HG02870 (cell line): ENCODE data around the gene EXT2.

Experiments used
- ATAC-seq: cut with Tn5 transposase; IDR thresholded peaks from one replicate; pipeline ENCODE4 v1.9.1; 2021; ENCODE audit warnings: mild to moderate bottlenecking, moderate library complexity; ENCODE audit not compliant: unreplicated experiment

EXT2 gene

GRCh38 chr11:44198146-44198724 is 102.8 kb downstream of the EXT2 start:
- no peak for ATAC-seq

DNA sequence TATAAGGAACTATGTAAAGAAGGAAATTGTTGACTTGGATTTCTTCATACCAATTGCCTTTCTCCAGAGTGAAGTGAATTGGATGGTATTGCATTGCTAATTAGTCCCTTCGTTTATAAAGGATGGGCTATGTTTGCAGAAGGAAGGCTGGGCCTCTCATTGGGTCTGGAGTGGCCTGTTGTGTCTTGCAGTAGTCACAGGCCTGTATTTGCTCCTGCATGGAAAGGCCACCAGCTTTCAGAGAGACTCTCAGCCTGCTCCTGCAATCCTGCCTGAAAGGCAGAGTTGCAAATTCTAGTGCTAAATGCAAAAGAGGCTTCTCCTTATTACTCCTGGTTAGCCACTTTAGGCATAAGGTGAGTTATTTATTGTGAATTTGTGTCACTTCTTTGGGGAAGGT is 103.8 kb downstream of the EXT2 start:
- no peak for ATAC-seq

DNA sequence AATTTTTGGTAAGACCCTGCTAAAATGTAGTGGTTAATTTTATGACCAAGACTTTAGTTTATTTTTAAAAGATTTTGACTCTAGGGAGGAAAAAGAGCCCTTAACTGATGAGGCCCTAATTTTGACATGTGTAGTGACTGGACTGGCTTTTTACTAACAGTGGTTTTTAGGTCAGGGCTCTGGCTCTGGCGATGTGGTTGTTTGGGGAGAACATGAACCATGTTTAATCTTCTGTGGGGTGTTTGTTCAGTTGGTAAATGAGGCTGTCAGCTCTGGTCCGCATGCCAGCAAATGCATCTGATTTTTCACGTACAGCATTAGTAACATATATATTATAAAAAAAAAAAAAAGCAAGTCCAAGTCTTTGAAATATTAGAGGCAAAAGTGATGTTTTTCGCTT is 104.3 kb downstream of the EXT2 start:
- no peak for ATAC-seq

DNA sequence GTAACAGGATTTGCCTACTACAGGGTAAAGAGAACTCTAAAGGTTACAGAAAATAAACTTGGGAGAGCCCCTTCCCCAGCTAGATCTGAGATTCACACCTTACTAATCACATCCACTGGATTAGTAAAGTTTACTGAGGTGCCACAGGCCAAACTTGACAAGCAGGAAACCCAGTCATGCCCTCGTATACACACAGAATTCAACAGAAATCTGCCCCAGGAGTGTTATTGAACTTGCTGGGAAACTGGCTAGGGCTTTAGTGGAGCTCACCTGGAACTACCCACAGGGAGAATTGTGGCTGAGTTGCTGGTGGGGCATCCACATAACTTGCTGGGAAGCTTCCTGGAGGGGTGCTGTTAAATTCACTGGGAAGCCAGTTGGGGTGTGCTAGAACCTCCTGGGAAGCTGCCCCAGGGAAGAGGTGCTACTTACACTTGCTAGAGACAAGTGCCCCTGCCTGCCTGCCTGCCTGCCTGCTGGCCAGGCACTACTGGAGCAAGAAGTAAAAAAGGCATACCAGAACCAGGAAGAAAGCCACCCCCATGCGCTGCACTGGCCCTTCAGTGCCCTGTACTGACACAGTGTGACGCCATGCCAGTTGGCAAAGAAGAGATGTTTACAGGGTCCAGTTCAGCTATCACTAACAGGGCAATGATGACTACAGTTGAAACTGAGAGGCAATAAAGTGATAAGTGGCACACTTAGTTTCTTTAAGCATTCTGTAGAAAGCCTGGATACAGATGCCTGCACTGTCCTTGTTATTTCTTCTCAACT is 108.0 kb downstream of the EXT2 start:
- no peak for ATAC-seq

DNA sequence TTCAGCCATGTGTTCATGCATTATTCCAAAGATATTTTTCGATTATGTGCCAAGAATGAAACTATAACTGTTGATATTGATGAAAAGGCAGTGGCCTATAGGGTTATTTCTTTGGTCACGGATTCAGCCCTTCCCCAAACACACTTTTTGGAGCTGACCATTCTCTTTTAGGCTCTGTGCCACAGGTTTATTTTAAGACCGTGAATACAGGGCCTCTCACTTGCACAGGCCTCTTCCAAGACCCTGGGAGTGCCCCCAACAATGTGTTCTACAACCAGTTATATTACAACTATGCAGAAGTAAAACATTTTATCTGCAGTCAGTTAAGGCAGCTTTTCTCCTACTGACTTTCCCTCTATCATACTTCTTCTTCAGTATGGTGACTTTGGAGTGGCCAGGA is 109.9 kb downstream of the EXT2 start:
- no peak for ATAC-seq

DNA sequence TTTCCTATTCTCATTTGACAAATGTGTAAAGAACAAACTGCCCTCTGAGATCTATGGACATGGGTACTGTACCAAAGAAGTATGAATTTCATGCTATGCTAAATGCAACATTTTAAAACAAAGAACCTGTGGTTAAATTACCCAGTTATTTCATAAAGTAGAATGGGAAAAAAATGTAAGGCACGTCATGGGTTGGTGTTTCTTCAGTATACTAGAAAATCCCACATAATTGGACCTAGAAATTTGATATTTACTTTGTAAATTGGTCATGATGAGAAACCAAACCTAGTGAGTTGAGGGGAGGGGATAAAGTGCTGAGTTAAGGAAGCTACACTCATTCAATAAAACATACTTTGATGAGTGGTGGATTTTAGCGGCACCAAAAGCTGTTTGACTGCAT is 110.4 kb downstream of the EXT2 start:
- ATAC-seq, result no peak

DNA sequence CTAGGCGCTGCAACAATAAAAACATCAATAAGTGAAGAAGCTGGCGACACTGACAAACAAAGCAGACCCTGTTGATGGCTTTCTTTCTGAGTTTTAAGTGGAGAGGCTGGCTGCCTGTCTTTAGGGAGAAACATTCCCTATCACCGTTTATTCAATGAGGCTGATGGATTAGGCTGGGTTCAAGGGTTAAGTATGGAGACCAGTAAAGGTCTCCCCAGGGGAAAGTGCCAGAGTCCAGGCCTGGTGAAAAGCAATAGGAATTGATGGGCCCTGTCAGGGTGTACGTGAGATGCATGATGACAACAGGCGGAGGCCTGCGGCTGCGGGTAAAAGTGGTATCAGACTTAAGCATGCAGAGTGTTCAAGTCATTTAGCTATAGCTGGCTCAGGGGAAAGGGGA is 111.8 kb downstream of the EXT2 start:
- no peak for ATAC-seq

GRCh38 chr11:44208976-44209603 is 113.6 kb downstream of the EXT2 start:
- no peak for ATAC-seq

DNA sequence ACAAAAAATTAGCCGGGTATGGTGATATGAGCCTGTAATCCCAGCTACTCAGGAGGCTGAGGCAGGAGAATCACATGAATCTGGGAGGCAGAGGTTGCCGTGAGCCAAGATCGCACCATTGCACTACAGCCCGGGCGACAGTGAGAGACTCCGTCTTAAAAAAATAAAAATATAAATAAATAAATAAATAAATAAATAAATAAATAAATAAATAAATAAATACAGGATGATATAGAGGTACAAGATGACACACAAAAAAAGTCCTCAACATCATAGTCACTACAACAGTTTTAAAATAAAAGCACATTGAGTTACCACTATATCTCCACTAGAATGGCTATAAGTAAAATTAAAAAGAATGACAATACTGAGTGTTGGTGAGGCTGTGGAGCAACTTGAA is 116.7 kb downstream of the EXT2 start:
- ATAC-seq, result no peak

GRCh38 chr11:44213148-44213547 is 117.7 kb downstream of the EXT2 start:
- ATAC-seq, result no peak

DNA sequence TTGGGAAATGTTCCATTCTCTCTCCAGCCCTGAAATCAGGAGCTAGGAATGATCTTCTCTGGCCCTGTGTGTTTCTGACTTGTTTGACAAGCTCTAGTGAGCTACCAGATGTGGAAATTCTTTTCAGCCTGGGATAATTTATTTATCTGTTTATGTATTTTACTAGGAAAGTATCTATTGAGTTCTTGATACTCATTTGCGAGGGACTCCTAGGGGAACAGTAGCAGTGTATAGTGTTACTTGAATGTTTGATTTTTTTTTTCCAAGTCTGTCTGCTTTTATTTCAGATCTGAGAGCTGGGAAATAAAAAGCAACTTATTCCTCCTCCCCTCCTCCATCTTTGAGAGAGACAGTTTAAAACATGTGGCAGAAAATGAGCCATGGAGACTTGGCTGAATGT is 122.0 kb downstream of the EXT2 start:
- ATAC-seq, result no peak

DNA sequence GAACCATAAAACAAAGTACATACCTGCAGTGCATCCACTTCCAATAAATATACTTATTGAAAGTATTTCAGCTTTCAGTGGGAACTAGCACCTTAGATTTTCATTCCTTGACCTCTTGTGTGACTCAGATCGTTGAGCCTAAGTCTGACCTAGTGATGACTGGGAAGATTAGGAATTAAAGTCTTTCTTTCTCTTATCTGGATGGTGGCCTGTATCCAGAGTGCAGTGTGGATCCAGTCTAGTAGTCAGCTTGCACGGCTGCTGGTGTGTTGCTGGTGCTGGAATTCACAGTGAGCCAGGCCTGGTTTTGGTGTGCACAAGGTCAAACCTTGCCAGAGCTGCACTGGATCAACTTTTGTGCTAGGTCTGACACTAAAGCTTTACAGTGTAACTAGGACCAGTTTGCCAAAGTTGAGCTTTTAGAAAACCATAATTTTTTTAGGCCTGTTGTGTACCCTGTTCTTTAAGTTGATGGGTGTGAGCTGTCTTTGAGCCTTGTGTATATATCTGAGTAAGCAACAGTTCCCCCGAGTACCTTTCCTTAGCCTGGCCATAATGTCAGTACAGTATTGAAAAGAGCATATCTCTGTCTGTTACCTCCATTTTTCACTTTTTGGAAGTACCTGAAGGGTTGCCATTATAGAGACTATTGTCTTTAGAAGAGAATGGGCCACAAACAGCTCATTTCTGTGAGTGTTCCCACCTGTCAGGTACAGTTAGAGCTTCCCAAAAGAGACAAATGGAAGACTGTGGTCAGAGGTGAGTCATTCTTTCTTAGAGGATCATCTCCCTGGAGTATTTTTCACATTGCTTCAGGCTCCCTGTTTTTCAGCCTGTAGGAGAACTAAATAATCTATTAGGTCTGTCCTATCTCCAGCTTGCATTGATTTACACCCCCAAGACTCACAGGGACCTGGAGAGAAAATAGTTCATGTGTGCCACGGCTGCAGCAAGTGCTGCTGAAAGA is 124.6 kb downstream of the EXT2 start:
- no peak for ATAC-seq

- no peak for ATAC-seq
These were observed 126.0 kb downstream of the EXT2 start for GRCh38 chr11:44221456-44221855.

DNA sequence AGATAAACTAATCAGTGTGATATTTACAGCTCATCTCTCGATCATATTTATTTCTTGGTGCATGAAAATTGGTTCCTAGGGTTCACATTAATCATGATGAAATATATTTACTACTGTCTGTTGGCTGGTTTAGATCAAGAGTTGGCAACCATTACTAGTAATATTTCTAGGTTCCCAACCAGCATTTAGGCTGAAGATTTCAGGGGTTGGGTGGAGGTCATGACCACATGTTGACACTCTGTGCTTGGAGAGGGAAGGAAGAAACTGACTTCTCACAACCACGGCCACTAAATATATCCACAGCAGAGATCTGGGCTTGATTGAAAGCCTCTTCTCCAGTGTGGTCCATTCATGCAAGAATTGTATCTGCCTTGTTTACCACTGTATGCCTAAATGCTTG is 126.5 kb downstream of the EXT2 start:
- no peak for ATAC-seq

DNA sequence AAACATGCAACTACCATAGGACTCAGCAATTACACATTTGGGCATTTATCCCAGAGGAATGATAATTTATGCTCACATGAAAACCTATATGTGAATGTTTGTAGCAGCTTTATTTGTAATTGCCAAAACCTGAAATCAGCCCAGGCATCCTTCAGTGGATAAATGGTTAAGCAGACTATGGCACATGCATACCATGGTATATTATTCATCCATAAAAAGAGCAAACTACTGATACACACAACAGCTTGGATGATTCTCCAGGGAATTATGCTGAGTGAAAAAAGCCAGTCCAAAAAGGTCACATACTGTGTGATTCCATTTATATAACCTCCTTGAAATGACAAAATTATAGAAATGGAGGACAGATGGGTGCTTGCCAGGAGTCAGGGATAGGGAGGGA is 127.8 kb downstream of the EXT2 start:
- no peak for ATAC-seq

DNA sequence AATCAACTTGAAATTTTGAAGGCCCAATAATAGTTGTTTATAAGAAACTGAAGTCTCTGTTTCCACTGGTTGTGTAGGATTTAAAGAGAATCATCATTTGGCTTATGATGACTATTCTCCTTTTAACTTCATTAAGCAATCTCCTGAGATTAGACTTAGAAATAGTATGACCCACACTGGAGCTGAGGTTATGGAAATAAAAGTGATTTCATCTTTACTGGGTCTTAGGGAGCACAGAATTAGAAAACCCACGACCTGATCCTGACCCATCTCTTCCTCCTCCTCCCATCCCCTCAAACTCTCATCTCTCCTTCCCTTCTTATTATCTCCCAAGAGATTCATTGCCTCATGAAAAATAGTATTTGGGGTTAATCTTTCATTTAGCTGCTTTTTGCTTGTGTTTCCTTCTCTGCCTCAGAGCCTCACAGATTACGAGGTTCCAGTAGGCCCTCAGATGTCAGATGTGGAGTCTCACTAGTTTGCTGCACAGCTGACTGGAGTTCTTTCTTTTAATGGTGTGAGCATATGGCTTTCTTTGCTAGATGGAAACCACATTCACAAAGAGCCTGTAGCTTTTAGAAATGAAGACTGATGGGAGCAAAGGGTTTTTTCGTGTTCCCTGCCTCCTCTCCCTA is 129.5 kb downstream of the EXT2 start:
- no peak for ATAC-seq

DNA sequence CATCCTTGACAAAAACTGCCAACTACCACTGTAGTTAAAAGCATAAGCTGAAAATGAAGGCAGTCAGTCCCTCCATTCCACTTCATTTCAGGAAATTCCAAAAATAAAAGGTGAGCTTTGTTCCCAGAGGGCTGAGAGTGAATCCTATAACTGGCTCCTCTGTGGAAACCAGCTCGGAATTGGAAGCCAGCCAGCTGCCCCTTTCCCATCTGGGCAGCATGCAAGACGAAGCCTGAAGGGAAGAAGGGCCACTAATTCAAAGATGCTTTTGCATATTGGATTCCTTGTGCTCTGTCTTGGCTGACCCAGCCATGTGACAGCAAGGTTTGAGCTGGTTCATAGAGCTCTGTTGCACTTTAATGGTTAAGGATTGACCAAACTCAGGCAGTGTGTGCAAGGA is 131.0 kb downstream of the EXT2 start:
- no peak for ATAC-seq

- peak; percentile 54 for ATAC-seq
These were observed 131.5 kb downstream of the EXT2 start for GRCh38 chr11:44226945-44227344.

- no peak for ATAC-seq
These were observed 132.9 kb downstream of the EXT2 start for GRCh38 chr11:44228379-44228778.

DNA sequence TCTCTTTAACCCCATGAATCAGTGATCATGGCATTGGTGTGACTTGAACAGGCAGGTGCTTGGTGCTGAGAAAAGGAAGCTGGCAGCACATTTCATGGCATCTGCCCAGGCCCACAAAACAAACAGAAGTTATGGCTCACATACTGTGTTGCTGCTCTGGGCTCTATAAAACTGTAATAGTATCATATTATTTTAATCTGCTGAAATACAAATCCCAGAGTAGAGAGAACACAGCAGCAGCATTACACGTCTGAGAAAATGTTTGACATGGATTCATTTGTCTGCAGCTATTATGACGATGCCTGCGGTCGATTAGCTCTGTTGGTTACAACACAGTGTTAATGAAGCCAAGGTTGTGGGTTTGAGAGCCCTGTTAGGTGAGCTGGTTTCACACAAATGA is 133.6 kb downstream of the EXT2 start:
- no peak for ATAC-seq

- ATAC-seq, result no peak
These were observed 134.1 kb downstream of the EXT2 start for GRCh38 chr11:44229624-44230023.
